DOHH2 (cell line): Measurements from ENCODE around the gene CYP4F3.

Experiments
- H3F3A ChIP-seq: fragments of 200-600 bp; sonication (generic), shearing (Covaris generic); 2 replicates; pipeline ENCODE4 v1.6.0; 2016; ENCODE audit warnings: antibody characterized with exemption, mild to moderate bottlenecking; ENCODE audit not compliant: control insufficient read depth, insufficient read depth
- H3K27ac ChIP-seq: fragments of 200-600 bp; sonication (generic); 2 replicates; pipeline ENCODE4 v1.5.1; 2014; ENCODE audit warnings: low read depth, mild to moderate bottlenecking, low read length, moderate library complexity
- H3K27me3 ChIP-seq: fragments of 200-600 bp; sonication (generic); 2 replicates; pipeline ENCODE4 v1.6.1; 2014; ENCODE audit warnings: mild to moderate bottlenecking, low read length, mixed read lengths; ENCODE audit not compliant: control insufficient read depth
- H3K36me3 ChIP-seq: fragments of 200-600 bp; sonication (generic); 2 replicates; pipeline ENCODE4 v1.6.1; 2014; ENCODE audit warnings: mild to moderate bottlenecking, low read length, moderate library complexity, mixed read lengths; ENCODE audit not compliant: control insufficient read depth
- H3K4me1 ChIP-seq: fragments of 200-600 bp; sonication (generic); 2 replicates; pipeline ENCODE4 v1.6.1; 2014; ENCODE audit warnings: mild to moderate bottlenecking, low read length, mixed read lengths; ENCODE audit not compliant: control insufficient read depth
- H3K4me2 ChIP-seq: fragments of 200-600 bp; sonication (generic); 2 replicates; pipeline ENCODE4 v1.6.0; 2014; ENCODE audit warnings: mild to moderate bottlenecking, low read length, moderate library complexity
- H3K4me3 ChIP-seq: fragments of 200-600 bp; sonication (generic); 2 replicates; pipeline ENCODE4 v1.5.1; 2014; ENCODE audit warnings: mild to moderate bottlenecking, low read length, mixed read lengths
- H3K79me2 ChIP-seq: fragments of 200-600 bp; sonication (generic); 2 replicates; pipeline ENCODE4 v1.6.1; 2014; ENCODE audit warnings: mild to moderate bottlenecking, low read length, mixed read lengths; ENCODE audit not compliant: control insufficient read depth
- H3K9me2 ChIP-seq: fragments of 200-600 bp; sonication (generic); replicated peaks from 2 replicates; pipeline ENCODE4 v1.6.1; 2014; ENCODE audit warnings: mild to moderate bottlenecking, low read length, mixed read lengths; ENCODE audit not compliant: control insufficient read depth
- H3K9me3 ChIP-seq: fragments of 200-600 bp; sonication (generic); 2 replicates; pipeline ENCODE4 v1.6.1; 2014; ENCODE audit warnings: antibody characterized with exemption, low read length, mixed read lengths; ENCODE audit not compliant: control insufficient read depth, insufficient read depth
- H4K20me1 ChIP-seq: fragments of 200-600 bp; sonication (generic); 2 replicates; pipeline ENCODE4 v1.6.0; 2014; ENCODE audit warnings: low read depth, mild to moderate bottlenecking, antibody characterized with exemption, low read length, moderate library complexity; ENCODE audit not compliant: control insufficient read depth, insufficient read depth
- EZH2phosphoT487 ChIP-seq: fragments of 200-600 bp; sonication (generic); IDR thresholded peaks from 2 replicates; pipeline ENCODE4 v1.6.1; 2017; ENCODE audit warnings: borderline replicate concordance, mild to moderate bottlenecking, antibody characterized with exemption, low read length, moderate library complexity, mixed read lengths
- TF ChIP-seq, protein P1 (sequence below): fragments of 200-600 bp; sonication (generic); IDR thresholded peaks from one replicate; pipeline ENCODE4 v1.5.1; 2014; ENCODE audit warnings: antibody characterized with exemption, mild to moderate bottlenecking, low read depth, low read length; ENCODE audit not compliant: poor library complexity, severe bottlenecking

CYP4F3 gene

DNA sequence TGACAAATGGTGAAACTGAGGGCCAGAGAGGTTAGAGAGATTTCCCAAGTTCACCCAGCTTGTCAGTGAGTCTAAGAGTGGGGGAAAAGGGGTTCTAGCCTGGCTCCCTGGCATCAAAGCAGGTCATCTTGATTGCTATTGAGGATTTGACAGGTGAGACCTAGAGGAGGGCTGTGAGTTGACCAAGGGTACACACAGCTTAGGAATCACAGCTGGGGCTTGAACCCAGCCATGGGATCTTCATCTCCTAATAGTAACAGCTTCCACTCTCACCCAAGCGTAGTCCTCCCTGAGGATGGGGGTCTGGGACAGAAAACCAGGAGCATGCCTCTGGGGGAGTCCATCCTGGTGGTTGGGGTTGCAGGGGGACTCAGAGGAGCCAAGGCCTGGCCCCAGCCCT, 18.9 kb upstream of the CYP4F3 start:
- Histone ChIP-seq H3K4me3 (no peak overlapping the region), H3K79me2 (no peaks in the 10 kb centered on the region), H3K4me1 (no peaks in the 10 kb centered on the region), H3K9me3 (no peaks in the 10 kb centered on the region), H4K20me1 (no peaks in the 10 kb centered on the region), H3K27me3 (no peaks in the 10 kb centered on the region), H3K4me2 (no peak overlapping the region), H3F3A (no peaks in the 10 kb centered on the region), H3K27ac (no peak overlapping the region), H3K9me2 (no peaks in the 10 kb centered on the region), H3K36me3 (no peaks in the 10 kb centered on the region)
- TF ChIP-seq, protein P1, sequence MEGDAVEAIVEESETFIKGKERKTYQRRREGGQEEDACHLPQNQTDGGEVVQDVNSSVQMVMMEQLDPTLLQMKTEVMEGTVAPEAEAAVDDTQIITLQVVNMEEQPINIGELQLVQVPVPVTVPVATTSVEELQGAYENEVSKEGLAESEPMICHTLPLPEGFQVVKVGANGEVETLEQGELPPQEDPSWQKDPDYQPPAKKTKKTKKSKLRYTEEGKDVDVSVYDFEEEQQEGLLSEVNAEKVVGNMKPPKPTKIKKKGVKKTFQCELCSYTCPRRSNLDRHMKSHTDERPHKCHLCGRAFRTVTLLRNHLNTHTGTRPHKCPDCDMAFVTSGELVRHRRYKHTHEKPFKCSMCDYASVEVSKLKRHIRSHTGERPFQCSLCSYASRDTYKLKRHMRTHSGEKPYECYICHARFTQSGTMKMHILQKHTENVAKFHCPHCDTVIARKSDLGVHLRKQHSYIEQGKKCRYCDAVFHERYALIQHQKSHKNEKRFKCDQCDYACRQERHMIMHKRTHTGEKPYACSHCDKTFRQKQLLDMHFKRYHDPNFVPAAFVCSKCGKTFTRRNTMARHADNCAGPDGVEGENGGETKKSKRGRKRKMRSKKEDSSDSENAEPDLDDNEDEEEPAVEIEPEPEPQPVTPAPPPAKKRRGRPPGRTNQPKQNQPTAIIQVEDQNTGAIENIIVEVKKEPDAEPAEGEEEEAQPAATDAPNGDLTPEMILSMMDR, result no peak
- no peak for TF ChIP-seq EZH2phosphoT487

DNA sequence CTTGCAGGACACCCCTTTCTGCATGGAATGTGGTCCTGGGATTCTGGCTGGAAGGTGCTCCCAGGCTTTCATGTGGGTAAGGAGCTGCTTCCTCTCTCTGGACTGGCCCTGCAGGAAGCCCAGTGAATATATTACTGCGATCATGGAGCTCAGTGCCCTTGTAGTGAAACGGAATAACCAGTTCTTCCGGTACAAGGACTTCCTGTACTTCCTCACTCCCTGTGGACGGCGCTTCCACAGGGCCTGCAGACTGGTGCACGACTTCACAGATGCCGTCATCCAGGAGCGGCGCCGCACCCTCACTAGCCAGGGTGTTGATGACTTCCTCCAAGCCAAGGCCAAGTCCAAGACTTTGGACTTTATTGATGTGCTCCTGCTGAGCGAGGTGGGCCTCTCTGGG, 17.7 kb upstream of the CYP4F3 start:
- Histone ChIP-seq H3F3A (no peaks in the 10 kb centered on the region), H3K4me3 (no peak overlapping the region), H3K27me3 (no peaks in the 10 kb centered on the region), H3K4me2 (no peak overlapping the region), H4K20me1 (no peaks in the 10 kb centered on the region), H3K9me2 (no peaks in the 10 kb centered on the region), H3K36me3 (no peaks in the 10 kb centered on the region), H3K27ac (no peak overlapping the region), H3K79me2 (no peaks in the 10 kb centered on the region), H3K4me1 (no peaks in the 10 kb centered on the region), H3K9me3 (no peaks in the 10 kb centered on the region)
- TF ChIP-seq, protein P1, result no peak
- TF ChIP-seq EZH2phosphoT487, result no peak

DNA sequence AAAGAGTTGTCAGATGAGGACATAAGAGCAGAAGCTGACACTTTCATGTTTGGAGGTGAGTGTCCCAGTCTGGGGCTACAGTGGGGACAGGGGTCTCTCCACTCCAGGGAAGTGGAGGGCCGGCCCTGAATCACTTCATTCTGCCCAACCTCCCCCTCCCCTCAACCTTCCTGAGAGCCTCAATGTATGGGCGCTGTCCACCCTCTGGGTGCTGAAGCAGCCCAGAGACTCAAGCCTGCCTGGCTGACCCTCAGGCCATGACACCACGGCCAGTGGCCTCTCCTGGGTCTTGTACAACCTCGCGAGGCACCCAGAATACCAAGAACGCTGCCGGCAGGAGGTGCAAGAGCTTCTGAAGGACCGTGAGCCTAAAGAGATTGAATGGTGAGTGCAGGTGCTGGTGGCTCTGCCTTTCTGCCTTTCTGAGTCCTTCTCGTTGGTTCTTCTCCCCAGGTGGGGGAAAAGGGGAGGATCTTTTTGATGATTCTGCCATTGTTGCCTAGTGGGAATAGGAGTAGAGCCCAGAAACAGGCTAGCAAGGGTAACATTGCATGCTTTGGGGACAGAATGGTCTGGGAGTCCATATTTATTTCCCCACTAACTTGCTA, 16.9 kb upstream of the CYP4F3 start:
- no peaks in the 10 kb centered on the region for H3K36me3 ChIP-seq
- no peak overlapping the region for H3K4me3 ChIP-seq
- H4K20me1 ChIP-seq, result no peaks in the 10 kb centered on the region
- H3K4me1 ChIP-seq, result no peaks in the 10 kb centered on the region
- H3K27me3 ChIP-seq, result no peaks in the 10 kb centered on the region
- no peak overlapping the region for H3K4me2 ChIP-seq
- H3K9me3 ChIP-seq, result no peaks in the 10 kb centered on the region
- TF ChIP-seq EZH2phosphoT487, result no peak
- TF ChIP-seq, protein P1, result no peak
- no peaks in the 10 kb centered on the region for H3K79me2 ChIP-seq
- no peaks in the 10 kb centered on the region for H3K9me2 ChIP-seq
- no peaks in the 10 kb centered on the region for H3F3A ChIP-seq
- no peak overlapping the region for H3K27ac ChIP-seq
